HG02943 (cell line): ENCODE results near the gene OR9Q1.
"Not testable (repeated sequence)": the region's sequence is repeated elsewhere in the genome, so short reads cannot be mapped to it uniquely, and the experiment has no call there.

Experiments used
- ATAC-seq: cut with Tn5 transposase; IDR thresholded peaks from one replicate; pipeline ENCODE4 v1.9.1; 2021; ENCODE audit warnings: mild to moderate bottlenecking, low read depth, moderate library complexity; ENCODE audit not compliant: unreplicated experiment

OR9Q1 gene, protein sequence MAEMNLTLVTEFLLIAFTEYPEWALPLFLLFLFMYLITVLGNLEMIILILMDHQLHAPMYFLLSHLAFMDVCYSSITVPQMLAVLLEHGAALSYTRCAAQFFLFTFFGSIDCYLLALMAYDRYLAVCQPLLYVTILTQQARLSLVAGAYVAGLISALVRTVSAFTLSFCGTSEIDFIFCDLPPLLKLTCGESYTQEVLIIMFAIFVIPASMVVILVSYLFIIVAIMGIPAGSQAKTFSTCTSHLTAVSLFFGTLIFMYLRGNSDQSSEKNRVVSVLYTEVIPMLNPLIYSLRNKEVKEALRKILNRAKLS

DNA sequence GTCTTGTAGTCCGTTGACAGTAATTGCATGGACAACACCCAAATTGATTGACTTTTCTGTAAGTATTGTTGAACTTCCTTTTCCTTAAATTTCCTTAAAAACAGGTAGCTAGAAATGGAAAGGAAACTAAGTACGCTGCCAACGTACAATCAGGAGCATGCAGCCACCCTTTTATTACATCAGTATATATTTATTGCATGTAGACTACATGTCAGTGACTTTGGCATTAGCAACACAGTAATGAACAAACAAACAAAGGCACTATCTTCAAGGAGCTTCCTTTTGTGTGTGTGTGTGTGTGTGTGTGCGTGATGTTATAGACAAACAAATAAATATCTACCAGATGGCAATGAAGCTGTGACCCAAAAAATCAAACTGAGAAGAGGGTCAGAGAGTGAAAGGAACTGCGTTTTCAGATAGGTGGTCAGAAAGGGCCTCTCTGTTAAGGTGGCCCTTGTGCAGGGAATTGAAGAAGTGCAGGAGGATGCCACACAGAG is at the start of gene OR9Q1:
TSS of gene OR9Q1 (plus strand) at position 447 of the 497 bp plus-strand sequence. CDS start 155,564 bp downstream, outside the sequence.
- ATAC-seq = no peak

GRCh38 chr11:57974132-57974531 is 49.5 kb upstream of the OR9Q1 start:
- ATAC-seq = no peak

DNA sequence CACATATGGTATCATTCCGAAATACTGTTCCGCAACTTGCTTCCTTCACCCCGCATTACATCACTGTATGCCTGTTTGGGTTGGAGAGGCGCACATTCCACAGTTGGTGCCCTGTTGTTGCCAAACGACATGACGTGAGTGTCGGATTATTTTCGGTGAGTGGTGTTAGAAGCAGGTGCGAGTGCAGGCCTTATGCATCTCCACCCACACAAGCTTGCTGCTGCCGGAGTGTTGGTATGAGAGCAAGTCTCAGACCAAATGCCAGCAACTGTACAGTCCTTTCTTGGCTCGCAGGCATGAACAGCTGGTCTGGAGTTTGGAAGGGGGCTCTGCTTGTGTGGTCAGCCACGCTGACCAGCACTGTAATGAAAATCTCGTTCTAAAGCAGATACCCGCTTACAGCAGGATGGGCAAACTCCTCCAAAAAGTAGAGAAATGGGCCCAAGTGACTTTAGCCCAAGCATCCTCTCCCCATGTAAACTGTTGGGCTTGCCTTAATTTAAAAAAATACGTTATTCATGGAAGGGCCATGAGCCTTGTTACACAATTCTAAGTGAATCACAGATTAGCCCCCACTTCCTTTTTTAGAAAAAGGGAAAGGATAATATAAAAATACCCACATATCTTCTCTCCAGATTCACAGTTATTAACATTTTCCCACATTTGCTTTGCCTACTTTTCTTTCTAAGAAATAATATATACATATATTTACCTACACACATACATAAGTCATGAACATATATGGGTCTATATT is 48.7 kb upstream of the OR9Q1 start:
- ATAC-seq = no peak

DNA sequence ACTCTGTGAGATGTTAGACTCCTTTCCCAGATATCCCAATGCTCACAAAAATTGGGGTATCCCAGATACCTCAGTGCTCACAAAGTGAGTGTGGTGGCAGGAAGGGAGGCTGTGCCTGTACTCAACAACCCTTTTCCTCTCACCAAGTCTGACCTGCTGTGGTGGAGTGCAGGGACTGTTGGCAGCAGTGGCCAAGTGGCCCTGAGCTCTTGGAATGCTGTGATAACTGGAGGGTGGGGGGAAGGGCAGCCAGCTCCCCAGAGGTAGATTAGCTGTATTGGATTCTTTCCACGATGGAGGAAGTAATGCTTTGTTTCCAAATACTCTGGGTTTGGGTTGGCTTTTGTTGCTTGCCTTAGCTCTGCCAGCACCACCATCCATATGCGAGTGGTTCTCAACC is 46.0 kb upstream of the OR9Q1 start:
- ATAC-seq = no peak

- ATAC-seq = no peak
Observed at GRCh38 chr11:57978686-57979531, 44.8 kb upstream of the OR9Q1 start.

- no peak for ATAC-seq
Observed at GRCh38 chr11:57979532-57980079, 44.1 kb upstream of the OR9Q1 start.

DNA sequence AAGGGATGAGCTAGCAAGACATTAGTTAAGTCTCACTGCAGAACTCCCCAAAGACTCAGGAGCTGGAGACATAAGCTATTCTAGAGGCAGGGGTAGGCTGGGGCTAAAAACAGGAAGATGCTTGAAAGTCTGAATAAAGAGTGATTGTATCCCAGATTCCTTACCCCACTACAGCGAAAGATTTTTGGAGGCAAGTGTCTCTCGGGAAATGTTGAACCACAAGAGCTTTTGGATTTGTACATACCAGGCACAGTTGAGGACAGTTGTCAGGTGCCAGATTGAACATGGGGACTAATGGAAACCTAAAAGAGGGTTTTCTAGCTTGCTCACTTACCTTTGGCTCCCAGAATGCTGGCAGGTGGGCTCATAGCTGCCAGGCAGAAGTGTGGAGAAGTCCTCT is 43.5 kb upstream of the OR9Q1 start:
- no peak for ATAC-seq

DNA sequence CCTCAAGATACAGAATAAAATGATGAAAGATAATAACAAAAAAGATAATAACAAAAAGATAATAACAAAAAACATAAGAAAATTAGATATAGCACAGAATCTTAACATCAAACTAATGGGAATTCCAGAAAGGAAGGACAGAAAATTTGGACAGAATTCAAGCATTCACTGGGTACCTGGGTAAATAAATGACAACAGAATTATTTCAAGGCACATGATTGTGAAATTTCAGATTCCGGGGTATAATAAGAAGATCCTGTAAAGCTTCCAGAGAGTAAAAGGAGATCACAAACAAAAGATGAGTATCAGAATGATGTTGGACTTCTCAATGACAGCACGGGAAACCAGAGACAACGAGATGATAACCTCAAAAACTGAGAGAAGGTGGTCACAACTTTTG is 42.1 kb upstream of the OR9Q1 start:
- ATAC-seq = no peak

GRCh38 chr11:57982776-57983175 is 40.9 kb upstream of the OR9Q1 start:
- ATAC-seq = no peak

DNA sequence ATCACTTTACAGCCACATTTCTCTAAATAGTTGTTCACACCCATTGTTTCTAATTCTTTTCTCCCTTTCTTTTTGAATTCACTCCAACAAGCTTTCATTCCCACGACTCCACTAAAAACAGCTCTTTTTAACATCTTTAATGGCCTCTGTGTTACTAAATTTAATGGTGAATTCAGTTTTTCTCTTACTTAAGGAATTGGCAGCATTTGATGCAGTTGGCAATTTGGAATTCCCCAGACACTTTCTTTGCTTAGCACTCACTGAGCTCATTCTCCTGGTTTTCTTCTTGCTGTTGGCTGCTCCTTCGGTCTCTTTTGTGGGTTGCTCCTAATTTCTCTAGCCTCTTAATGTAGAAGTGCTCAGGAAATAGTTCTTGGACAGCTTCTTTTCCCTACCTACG is 40.5 kb upstream of the OR9Q1 start:
- no peak for ATAC-seq

- ATAC-seq = not testable (repeated sequence)
Observed at GRCh38 chr11:57999523-57999922, 24.2 kb upstream of the OR9Q1 start.

- not testable (repeated sequence) for ATAC-seq
Observed at GRCh38 chr11:58000021-58000420, 23.7 kb upstream of the OR9Q1 start.

- ATAC-seq = no peak
Observed at GRCh38 chr11:58000699-58001098, 23.0 kb upstream of the OR9Q1 start.

GRCh38 chr11:58003036-58003435 is 20.6 kb upstream of the OR9Q1 start:
- ATAC-seq = no peak

- ATAC-seq = no peak
Observed at GRCh38 chr11:58003591-58003990, 20.1 kb upstream of the OR9Q1 start.

DNA sequence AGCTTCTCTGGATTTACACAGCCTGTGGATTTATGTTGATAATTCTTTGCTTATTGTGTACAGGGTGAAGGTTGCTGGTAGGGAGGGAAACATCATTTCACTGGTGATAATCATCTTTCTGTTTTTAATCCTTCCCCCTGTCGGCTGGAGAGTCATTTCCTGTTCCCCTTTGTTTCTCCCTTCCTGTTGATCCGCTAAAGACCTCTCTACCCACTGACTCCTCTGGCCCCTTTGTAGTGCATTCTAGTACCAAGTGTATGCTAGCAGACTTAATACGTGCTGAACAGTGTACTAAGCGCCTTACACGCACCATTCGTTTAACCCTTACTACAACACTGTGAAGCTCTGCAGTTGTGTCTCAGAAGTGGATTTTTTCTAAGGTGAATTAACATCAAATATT is 19.0 kb upstream of the OR9Q1 start:
- ATAC-seq = no peak

DNA sequence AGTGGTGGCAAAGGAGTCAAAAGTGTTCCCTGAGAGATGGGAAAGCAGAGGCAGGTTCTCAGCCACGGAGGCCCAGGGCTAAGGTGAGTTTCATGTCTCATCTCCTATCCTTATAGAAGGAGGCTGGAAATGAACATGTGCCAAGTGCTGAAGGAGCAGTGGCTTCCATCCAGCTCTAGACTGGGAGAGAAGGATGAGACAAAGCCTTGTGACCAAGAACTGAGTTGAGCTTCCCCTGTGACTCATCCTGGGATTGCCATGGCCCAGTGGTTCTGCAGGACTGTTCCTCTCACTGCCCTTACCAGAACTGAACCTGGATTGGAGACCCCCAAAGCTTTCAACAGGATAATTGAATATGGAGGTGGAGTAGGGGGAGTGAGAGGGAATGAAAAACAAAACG is 16.7 kb upstream of the OR9Q1 start:
- no peak for ATAC-seq

DNA sequence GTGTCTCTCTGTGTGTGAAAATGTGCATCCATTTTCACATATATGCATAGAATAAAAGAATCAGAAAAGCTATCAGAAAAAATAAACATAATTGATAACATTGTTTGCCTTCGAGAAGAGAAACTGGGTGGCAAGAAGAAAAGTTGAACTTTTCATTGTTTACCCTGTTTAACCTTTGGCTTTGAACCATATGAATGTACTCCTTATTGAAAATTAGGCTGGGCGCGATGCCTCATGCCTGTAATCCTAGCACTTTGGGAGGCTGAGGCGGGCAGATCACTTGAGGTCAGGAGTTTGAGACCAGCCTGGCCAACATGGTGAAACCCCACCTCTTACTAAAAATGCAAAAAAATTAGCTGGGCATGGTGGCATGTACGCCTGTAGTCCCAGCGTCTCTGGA is 11.9 kb upstream of the OR9Q1 start:
- no peak for ATAC-seq

DNA sequence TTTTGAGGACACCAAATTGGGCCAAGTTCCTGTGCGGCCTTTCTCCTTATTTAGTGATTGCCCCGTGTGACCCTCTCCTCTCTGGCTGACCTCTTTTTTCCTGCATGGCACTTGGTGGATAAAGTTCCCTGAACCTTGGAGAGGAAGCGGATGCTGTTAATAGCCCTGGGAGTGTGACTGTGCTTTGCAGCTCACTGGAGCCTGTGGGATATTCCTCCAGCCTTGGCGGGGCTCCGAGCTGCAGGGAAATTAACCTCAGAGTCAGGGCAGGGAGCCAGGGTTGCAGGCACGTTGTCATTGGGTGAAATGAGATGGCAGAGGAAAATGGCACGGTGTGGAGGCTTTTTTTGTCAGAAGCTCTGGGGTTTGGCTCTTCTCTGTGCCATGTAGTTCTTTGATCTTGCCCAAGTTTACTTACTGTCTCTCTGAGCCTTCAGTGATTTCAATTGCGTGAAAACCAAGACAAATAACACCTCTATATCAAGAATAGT is 965 bp downstream of the OR9Q1 start:
- no peak for ATAC-seq

DNA sequence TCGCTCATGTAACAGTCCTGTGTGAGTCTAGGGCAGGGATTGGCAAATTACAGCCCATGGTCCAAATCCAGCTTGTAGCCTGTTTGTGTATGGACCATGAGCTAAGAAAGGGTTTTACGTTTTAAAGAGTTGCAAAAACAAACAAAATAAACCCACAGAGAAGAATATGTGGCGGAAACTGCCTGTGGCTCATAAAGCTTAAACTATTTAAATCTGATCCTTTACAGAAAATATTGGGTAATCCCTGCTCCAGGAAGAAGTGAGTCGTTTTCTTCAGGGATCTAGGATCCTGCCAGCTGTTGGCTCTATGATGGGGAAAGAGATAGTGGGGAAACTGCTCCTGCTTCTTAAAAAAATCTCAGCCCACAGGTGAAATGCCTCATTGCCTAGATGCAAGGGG is 3.7 kb downstream of the OR9Q1 start:
- no peak for ATAC-seq
